IPS DF 6.9 (cell line): ENCODE results near the gene LCP1.
A peak's percentile ranks its signal among the peaks of the same experiment; 100 is the strongest.

Experiments used
- DNase-seq: peaks from one replicate; pipeline ENCODE4 v3.0.0-alpha.2; 2013; ENCODE audit warnings: low read depth, low spot score
- H3K27ac ChIP-seq: one replicate; pipeline ENCODE4 v1.5.1; 2013; ENCODE audit warnings: low read length, control low read depth
- H3K27me3 ChIP-seq: 2 replicates; pipeline ENCODE4 v1.6.1; 2013; ENCODE audit warnings: mild to moderate bottlenecking, low read length; ENCODE audit not compliant: control insufficient read depth, insufficient read depth
- H3K36me3 ChIP-seq: 2 replicates; pipeline ENCODE4 v1.6.1; 2013; ENCODE audit warnings: low read length; ENCODE audit not compliant: control insufficient read depth, insufficient read depth
- H3K4me1 ChIP-seq: 2 replicates; pipeline ENCODE4 v1.6.1; 2013; ENCODE audit warnings: low read length; ENCODE audit not compliant: control insufficient read depth, insufficient read depth
- H3K4me3 ChIP-seq: 2 replicates; pipeline ENCODE4 v1.5.1; 2013; ENCODE audit warnings: mild to moderate bottlenecking, low read length
- H3K9me3 ChIP-seq: 2 replicates; pipeline ENCODE4 v1.6.1; 2013; ENCODE audit warnings: low read length, inconsistent platforms; ENCODE audit not compliant: control insufficient read depth, insufficient read depth
- WGBS: extraction: QIAGEN DNeasy Blood & Tissue Kit; methylation state at CpG from one replicate; pipeline ENCODE4 v1.1.7; 2013; ENCODE audit warnings: mixed read lengths, missing lambda C conversion rate; ENCODE audit not compliant: insufficient read length, insufficient coverage; 5-methylcytosine and 5-hydroxymethylcytosine counted together

The LCP1 gene

DNA sequence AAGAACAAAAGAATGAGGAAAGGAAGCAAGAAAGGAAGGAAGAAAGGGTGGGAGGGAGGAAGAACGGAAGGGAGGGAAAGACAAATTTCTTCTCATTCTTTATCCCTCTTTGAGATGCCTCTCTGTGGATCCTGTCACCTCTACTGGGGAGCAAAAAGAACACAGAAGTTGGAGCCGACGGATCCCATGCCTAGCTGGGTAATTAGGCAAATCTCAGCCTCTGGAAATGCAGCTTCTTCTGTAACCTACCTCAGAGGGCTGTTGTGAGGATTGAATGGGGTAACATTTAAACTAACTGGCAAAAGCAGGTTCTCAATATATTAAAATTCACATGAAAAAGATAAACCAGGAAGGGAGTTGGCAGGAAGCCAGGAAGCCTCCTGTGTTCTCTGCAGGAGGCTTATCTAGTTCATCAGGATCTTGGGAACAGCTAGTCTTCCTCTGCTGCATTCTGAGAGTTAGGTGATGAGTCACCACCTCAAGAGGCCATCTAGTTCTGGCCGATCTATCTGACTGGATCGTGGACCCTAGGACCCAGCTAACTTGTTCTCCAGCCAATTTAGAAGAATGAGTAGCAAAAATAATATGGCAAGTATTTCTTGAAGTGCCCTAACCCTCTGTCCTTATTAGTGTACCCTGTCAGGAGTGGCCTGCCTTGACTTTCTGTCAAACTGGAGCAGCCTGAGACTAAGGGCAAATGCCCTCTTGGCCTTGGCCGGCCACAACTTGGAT, 61.9 kb downstream of the LCP1 start:
- Histone ChIP-seq H3K36me3 (no peaks in the 10 kb centered on the region), H3K4me3 (no peak overlapping the region), H3K9me3 (no peaks in the 10 kb centered on the region), H3K27me3 (no peaks in the 10 kb centered on the region), H3K4me1 (no peaks in the 10 kb centered on the region), H3K27ac (no peak overlapping the region)
- peak; percentile 20 for DNase-seq
- WGBS = no CpG with 5 or more reads among the region's 6 CpGs

- no peak for DNase-seq
- Histone ChIP-seq H3K9me3 (no peaks in the 10 kb centered on the region), H3K4me3 (no peak overlapping the region), H3K36me3 (no peaks in the 10 kb centered on the region), H3K27ac (no peak overlapping the region), H3K27me3 (no peaks in the 10 kb centered on the region), H3K4me1 (no peaks in the 10 kb centered on the region)
- no CpG with 5 or more reads among the region's 4 CpGs for WGBS
These were observed 65.1 kb downstream of the LCP1 start for GRCh38 chr13:46116653-46117502.

DNA sequence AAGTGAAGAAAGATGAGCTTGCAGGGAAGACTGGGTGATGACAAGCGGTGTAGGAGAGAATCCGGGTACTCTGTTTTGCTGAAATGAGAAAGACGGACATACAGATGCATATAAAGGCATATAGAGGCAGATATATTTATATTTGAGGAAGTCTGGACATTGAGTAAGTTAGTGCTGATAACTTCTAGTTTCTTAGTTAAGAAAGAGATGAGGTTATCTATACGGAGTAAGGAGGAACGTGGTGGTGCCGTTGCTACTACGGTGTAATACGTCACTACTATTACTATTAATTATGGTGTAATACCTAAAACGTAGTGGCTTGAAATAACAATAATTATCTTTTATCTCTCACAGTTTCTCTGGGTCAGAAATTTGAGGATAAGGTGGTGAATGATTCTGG, 67.4 kb downstream of the LCP1 start:
- no peak for DNase-seq
- Histone ChIP-seq H3K4me1 (no peaks in the 10 kb centered on the region), H3K27me3 (no peaks in the 10 kb centered on the region), H3K4me3 (no peak overlapping the region), H3K9me3 (no peaks in the 10 kb centered on the region), H3K27ac (no peak overlapping the region), H3K36me3 (no peaks in the 10 kb centered on the region)
- WGBS = no CpG with 5 or more reads among the region's 9 CpGs

GRCh38 chr13:46113596-46113995, 68.4 kb downstream of the LCP1 start:
- H3K4me1 ChIP-seq = no peaks in the 10 kb centered on the region
- H3K4me3 ChIP-seq = no peak overlapping the region
- DNase-seq = no peak
- no peaks in the 10 kb centered on the region for H3K27me3 ChIP-seq
- WGBS = no CpG with 5 or more reads among the region's 2 CpGs
- no peaks in the 10 kb centered on the region for H3K36me3 ChIP-seq
- no peaks in the 10 kb centered on the region for H3K9me3 ChIP-seq
- H3K27ac ChIP-seq = no peak overlapping the region

- H3K27ac ChIP-seq = no peak overlapping the region
These were observed 70.8 kb downstream of the LCP1 start for GRCh38 chr13:46111151-46111550.

DNA sequence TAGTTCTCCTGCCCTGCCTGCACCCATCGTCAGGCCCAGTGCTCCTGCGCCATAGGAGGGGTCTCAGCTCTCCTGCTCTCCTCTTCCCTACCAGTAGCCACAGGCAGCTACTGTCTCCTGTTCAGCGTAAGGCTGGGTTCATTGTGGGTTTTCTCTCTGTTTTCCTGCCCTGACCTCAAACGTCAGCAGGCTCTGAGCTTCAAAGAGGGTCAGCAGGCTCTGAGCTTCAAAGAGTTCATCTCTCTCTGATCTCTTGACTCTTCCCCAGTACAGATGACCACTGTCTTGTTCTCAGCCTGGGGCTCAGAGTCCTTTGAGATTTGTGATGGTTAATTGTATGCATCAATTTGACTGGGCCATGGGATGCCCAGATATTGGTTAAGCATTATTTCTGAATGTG, 72.5 kb downstream of the LCP1 start:
- Histone ChIP-seq H3K27me3 (no peaks in the 10 kb centered on the region), H3K36me3 (no peaks in the 10 kb centered on the region), H3K4me3 (no peak overlapping the region), H3K27ac (no peak overlapping the region), H3K9me3 (no peaks in the 10 kb centered on the region), H3K4me1 (no peaks in the 10 kb centered on the region)
- no peak for DNase-seq
- no CpG with 5 or more reads among the region's 4 CpGs for WGBS

More at GRCh38 chr13:46111151-46111550, 70.8 kb downstream of the LCP1 start:
- Histone ChIP-seq H3K9me3 (no peaks in the 10 kb centered on the region), H3K27me3 (no peaks in the 10 kb centered on the region), H3K4me3 (no peak overlapping the region), H3K36me3 (no peaks in the 10 kb centered on the region), H3K4me1 (no peaks in the 10 kb centered on the region)
- no peak for DNase-seq

- no peaks in the 10 kb centered on the region for H3K4me1 ChIP-seq
- no CpG with 5 or more reads among the region's 4 CpGs for WGBS
- no peak overlapping the region for H3K4me3 ChIP-seq
- no peaks in the 10 kb centered on the region for H3K36me3 ChIP-seq
- no peak for DNase-seq
- H3K9me3 ChIP-seq = no peaks in the 10 kb centered on the region
- no peaks in the 10 kb centered on the region for H3K27me3 ChIP-seq
- no peak overlapping the region for H3K27ac ChIP-seq
These were observed 75.1 kb downstream of the LCP1 start for GRCh38 chr13:46106839-46107371.

- Histone ChIP-seq H3K27ac (no peak within 1 kb of the TSS), H3K4me3 (no peak within 1 kb of the TSS), H3K4me1 (no peaks in the 10 kb centered on the region), H3K27me3 (no peaks in the 10 kb centered on the region), H3K36me3 (no peaks in the 10 kb centered on the region), H3K9me3 (no peaks in the 10 kb centered on the region)
- no peak for DNase-seq
- no CpG with 5 or more reads among the region's 4 CpGs for WGBS
These were observed 77.1 kb downstream of the LCP1 start, which contains the start of gene CPB2 for GRCh38 chr13:46104868-46105267. CPB2 (minus strand) TSS chr13:46105033; CDS start chr13:46105009, 24 bp downstream.

DNA sequence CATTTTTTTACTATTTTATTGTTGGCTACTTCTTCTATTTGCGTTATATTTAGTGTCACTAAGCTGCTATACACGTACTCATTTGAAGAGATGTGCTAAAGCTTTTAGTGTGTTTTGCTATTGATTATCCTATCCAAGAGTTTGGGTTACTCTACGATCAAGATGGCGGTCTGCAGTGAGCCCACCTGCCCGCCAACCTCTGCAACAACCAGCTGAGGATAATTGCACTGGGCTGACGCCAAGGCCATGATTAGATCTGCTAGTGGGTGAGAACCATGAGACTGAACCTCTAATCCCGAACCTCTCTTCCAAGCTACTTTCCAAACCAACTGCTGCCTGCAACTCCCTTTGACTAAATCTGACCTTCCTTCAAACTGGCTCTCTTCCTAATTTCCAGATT, 78.9 kb downstream of the LCP1 start:
- no peak overlapping the region for H3K27ac ChIP-seq
- no peaks in the 10 kb centered on the region for H3K27me3 ChIP-seq
- DNase-seq = no peak
- no CpG with 5 or more reads among the region's 7 CpGs for WGBS
- no peak overlapping the region for H3K4me3 ChIP-seq
- H3K36me3 ChIP-seq = no peaks in the 10 kb centered on the region
- H3K9me3 ChIP-seq = no peaks in the 10 kb centered on the region
- no peaks in the 10 kb centered on the region for H3K4me1 ChIP-seq

GRCh38 chr13:46102255-46102605, 79.7 kb downstream of the LCP1 start:
- Histone ChIP-seq H3K4me1 (no peaks in the 10 kb centered on the region), H3K9me3 (no peaks in the 10 kb centered on the region), H3K36me3 (no peaks in the 10 kb centered on the region), H3K4me3 (no peak overlapping the region), H3K27ac (no peak overlapping the region), H3K27me3 (no peaks in the 10 kb centered on the region)
- DNase-seq = no peak
